Glomerular endothelial cell (primary cell): ENCODE measurements around the gene FBXL7. TPM values are rescaled to one million over a fixed set of nuclear protein-coding genes. Genes with fewer than 3 reads are reported as not detected.

Source experiments
- DNase-seq: peaks from one replicate; pipeline ENCODE4 v3.0.0-alpha.2; 2011; ENCODE audit warnings: low read depth, low spot score; ENCODE audit errors: extremely low read depth
- total RNA-seq: library from RNA; depleted of rRNA; stranded (reverse); fragments of >200 nt; gene quantifications from 2 replicates; pipeline ENCODE4 v1.2.3, GENCODE V29; 2015

The FBXL7 gene
- total RNA-seq, 1 donor from 2014 or later: 41.9 TPM

- no peak for DNase-seq
These were observed 1.3 kb downstream of the FBXL7 start for GRCh38 chr5:15501091-15501791.

- no peak for DNase-seq
These were observed 2.2 kb downstream of the FBXL7 start for GRCh38 chr5:15502208-15502607.

GRCh38 chr5:15506146-15506545 lies 6.2 kb downstream of the FBXL7 start:
- DNase-seq: no peak

GRCh38 chr5:15506897-15507296 lies 6.9 kb downstream of the FBXL7 start:
- DNase-seq: no peak

- DNase-seq: no peak
These were observed 10.1 kb downstream of the FBXL7 start for GRCh38 chr5:15510092-15510491.

- no peak for DNase-seq
These were observed 10.9 kb downstream of the FBXL7 start for GRCh38 chr5:15510831-15511230.

GRCh38 chr5:15513431-15513830 lies 13.5 kb downstream of the FBXL7 start:
- DNase-seq: no peak

- no peak for DNase-seq
These were observed 13.9 kb downstream of the FBXL7 start for GRCh38 chr5:15513911-15514310.

GRCh38 chr5:15515229-15515628 lies 15.2 kb downstream of the FBXL7 start:
- DNase-seq: no peak

GRCh38 chr5:15516486-15516885 lies 16.5 kb downstream of the FBXL7 start:
- DNase-seq: no peak

- no peak for DNase-seq
These were observed 18.8 kb downstream of the FBXL7 start for GRCh38 chr5:15518786-15519185.

- no peak for DNase-seq
These were observed 20.9 kb downstream of the FBXL7 start for GRCh38 chr5:15520856-15521255.

GRCh38 chr5:15521381-15522186 lies 21.6 kb downstream of the FBXL7 start:
- no peak for DNase-seq

GRCh38 chr5:15522187-15522520 lies 22.2 kb downstream of the FBXL7 start:
- no peak for DNase-seq

GRCh38 chr5:15524712-15525111 lies 24.7 kb downstream of the FBXL7 start:
- DNase-seq: no peak

GRCh38 chr5:15525703-15526275 lies 25.8 kb downstream of the FBXL7 start:
- no peak for DNase-seq

- DNase-seq: no peak
These were observed 26.4 kb downstream of the FBXL7 start for GRCh38 chr5:15526413-15526812.

GRCh38 chr5:15528476-15528875 lies 28.5 kb downstream of the FBXL7 start:
- DNase-seq: no peak

GRCh38 chr5:15529013-15529412 lies 29.0 kb downstream of the FBXL7 start:
- no peak for DNase-seq

- no peak for DNase-seq
These were observed 29.8 kb downstream of the FBXL7 start for GRCh38 chr5:15529821-15530220.

GRCh38 chr5:15533129-15533893 lies 33.3 kb downstream of the FBXL7 start:
- DNase-seq: no peak
